KMS-11 (cell line): ENCODE measurements around the gene TBXAS1.

Source experiments
- H2AFZ ChIP-seq: fragments of 200-600 bp; sonication (generic); 2 replicates; pipeline ENCODE4 v1.6.1; 2016; ENCODE audit warnings: antibody characterized with exemption, mixed run types, low read depth
- H3K27ac ChIP-seq: fragments of 200-600 bp; sonication (generic); 2 replicates; pipeline ENCODE4 v1.6.1; 2016; ENCODE audit warnings: mild to moderate bottlenecking, mixed run types
- H3K27me3 ChIP-seq: fragments of 200-600 bp; sonication (generic); 2 replicates; pipeline ENCODE4 v1.6.1; 2017; ENCODE audit warnings: mild to moderate bottlenecking, low read depth, mixed run types, moderate library complexity; ENCODE audit not compliant: insufficient read depth
- H3K36me3 ChIP-seq: fragments of 200-600 bp; sonication (generic); 2 replicates; pipeline ENCODE4 v1.6.1; 2017; ENCODE audit warnings: mild to moderate bottlenecking, mixed run types; ENCODE audit not compliant: insufficient read depth
- H3K4me1 ChIP-seq: fragments of 200-600 bp; sonication (generic); 2 replicates; pipeline ENCODE4 v1.6.1; 2016; ENCODE audit warnings: mild to moderate bottlenecking, low read depth, mixed run types; ENCODE audit not compliant: poor library complexity, severe bottlenecking
- H3K4me2 ChIP-seq: fragments of 200-600 bp; sonication (generic); 2 replicates; pipeline ENCODE4 v1.7.0; 2016; ENCODE audit warnings: mild to moderate bottlenecking, mixed run types
- H3K4me3 ChIP-seq: fragments of 200-600 bp; sonication (generic); IDR thresholded peaks from 2 replicates; pipeline ENCODE4 v1.6.1; 2017; ENCODE audit warnings: low read depth, low read length, mixed read lengths; ENCODE audit not compliant: insufficient read depth
- H3K79me2 ChIP-seq: fragments of 200-600 bp; sonication (generic); 2 replicates; pipeline ENCODE4 v1.6.1; 2016; ENCODE audit warnings: low read depth, mixed run types; ENCODE audit not compliant: insufficient read depth
- H3K9ac ChIP-seq: fragments of 200-600 bp; sonication (generic); 2 replicates; pipeline ENCODE4 v1.6.1; 2016; ENCODE audit warnings: mild to moderate bottlenecking, mixed run types
- H4K20me1 ChIP-seq: fragments of 200-600 bp; sonication (generic); 2 replicates; pipeline ENCODE4 v1.6.1; 2016; ENCODE audit warnings: mild to moderate bottlenecking, mixed run types; ENCODE audit not compliant: insufficient read depth
- CTCF ChIP-seq: fragments of 200-600 bp; sonication (generic); conservative IDR thresholded peaks from 2 replicates; pipeline ENCODE4 v1.6.1; 2017; ENCODE audit warnings: low read depth, mild to moderate bottlenecking, antibody characterized with exemption, low read length, moderate library complexity, mixed read lengths

TBXAS1 gene

GRCh38 chr7:139948167-139948566, 119.1 kb downstream of the TBXAS1 start:
- Histone ChIP-seq H3K4me1 (no peaks in the 10 kb centered on the region), H3K4me2 (no peak overlapping the region), H2AFZ (no peak overlapping the region), H3K9ac (no peak overlapping the region), H3K36me3 (no peaks in the 10 kb centered on the region), H3K27me3 (no peaks in the 10 kb centered on the region), H4K20me1 (no peaks in the 10 kb centered on the region), H3K4me3 (no peak overlapping the region), H3K27ac (no peak overlapping the region), H3K79me2 (no peaks in the 10 kb centered on the region)
- TF ChIP-seq CTCF: no peak

- H4K20me1 ChIP-seq: no peaks in the 10 kb centered on the region
- no peak for TF ChIP-seq CTCF
- H3K4me2 ChIP-seq: no peak overlapping the region
- no peaks in the 10 kb centered on the region for H3K4me1 ChIP-seq
- no peaks in the 10 kb centered on the region for H3K36me3 ChIP-seq
- H3K27ac ChIP-seq: no peak overlapping the region
- no peak overlapping the region for H2AFZ ChIP-seq
- no peak overlapping the region for H3K9ac ChIP-seq
- H3K4me3 ChIP-seq: no peak overlapping the region
- no peaks in the 10 kb centered on the region for H3K79me2 ChIP-seq
- no peaks in the 10 kb centered on the region for H3K27me3 ChIP-seq
Observed at GRCh38 chr7:139948587-139949335, 119.7 kb downstream of the TBXAS1 start.

DNA sequence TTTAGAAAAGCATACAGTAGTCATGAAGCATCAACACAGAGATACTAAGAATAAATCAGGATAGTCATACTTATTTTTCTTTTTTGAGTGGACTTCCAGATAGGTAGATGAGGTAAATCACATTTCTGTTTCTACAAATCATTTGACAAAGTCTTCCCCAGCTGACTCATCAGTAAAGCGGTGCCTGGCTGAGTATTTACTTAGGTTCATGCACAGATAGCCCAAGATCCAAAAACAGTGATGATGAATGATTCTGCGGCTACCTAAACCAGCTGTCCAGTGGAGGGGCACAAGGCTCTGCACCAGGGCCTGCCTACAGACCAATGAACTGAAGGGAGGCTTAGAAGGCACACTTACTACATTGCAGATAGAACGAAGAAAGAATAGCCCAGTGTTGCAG, 120.6 kb downstream of the TBXAS1 start:
- Histone ChIP-seq H3K9ac (no peak overlapping the region), H3K36me3 (no peaks in the 10 kb centered on the region), H3K4me2 (no peak overlapping the region), H3K4me1 (no peaks in the 10 kb centered on the region), H3K27ac (no peak overlapping the region), H3K4me3 (no peak overlapping the region), H3K27me3 (no peaks in the 10 kb centered on the region), H3K79me2 (no peaks in the 10 kb centered on the region), H4K20me1 (no peaks in the 10 kb centered on the region), H2AFZ (no peak overlapping the region)
- no peak for TF ChIP-seq CTCF

DNA sequence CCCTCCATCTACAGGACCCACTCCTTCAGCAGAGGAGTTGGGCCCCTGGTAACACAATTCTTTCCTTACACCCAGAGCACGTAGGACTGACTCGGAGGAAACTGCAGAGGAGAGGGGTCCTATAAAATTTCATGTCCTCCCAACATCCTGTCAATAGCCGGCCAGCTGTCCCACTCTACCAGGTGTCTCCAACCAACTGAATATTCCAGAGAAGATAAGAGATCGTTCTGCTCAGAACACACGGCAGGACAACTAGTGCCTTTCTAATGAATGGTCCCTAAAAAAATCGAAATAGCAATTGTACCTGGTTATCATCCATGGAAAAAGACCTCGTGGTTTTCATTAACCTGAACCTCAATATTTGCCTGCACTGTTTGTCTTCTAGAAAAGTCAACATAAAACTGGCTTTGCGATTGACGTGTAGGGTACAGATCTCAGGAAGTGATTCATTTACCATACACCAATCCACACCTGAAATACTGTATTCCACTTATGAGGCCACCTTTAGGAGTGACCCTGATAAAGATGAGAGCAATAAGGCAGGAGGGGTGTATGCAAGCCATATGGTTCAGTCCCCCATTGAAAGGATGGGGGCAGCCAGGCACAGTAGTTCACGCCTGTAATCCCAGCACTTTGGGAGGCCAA, 121.9 kb downstream of the TBXAS1 start:
- no peaks in the 10 kb centered on the region for H3K79me2 ChIP-seq
- H2AFZ ChIP-seq: no peak overlapping the region
- H3K36me3 ChIP-seq: no peaks in the 10 kb centered on the region
- H3K27me3 ChIP-seq: no peaks in the 10 kb centered on the region
- H3K4me1 ChIP-seq: no peaks in the 10 kb centered on the region
- no peaks in the 10 kb centered on the region for H4K20me1 ChIP-seq
- H3K4me2 ChIP-seq: no peak overlapping the region
- H3K4me3 ChIP-seq: no peak overlapping the region
- H3K9ac ChIP-seq: no peak overlapping the region
- no peak overlapping the region for H3K27ac ChIP-seq
- TF ChIP-seq CTCF: no peak
